Ecto neural progenitor cell (in vitro differentiated cells): Measurements from ENCODE around the gene ARPP19.
"Not testable (repeated sequence)": the region's sequence is repeated elsewhere in the genome, so short reads cannot be mapped to it uniquely, and the experiment has no call there.

Experiments
- DNase-seq: peaks from one replicate; pipeline ENCODE4 v3.0.0-alpha.2; 2018; ENCODE audit warnings: low spot score

ARPP19 gene

DNA sequence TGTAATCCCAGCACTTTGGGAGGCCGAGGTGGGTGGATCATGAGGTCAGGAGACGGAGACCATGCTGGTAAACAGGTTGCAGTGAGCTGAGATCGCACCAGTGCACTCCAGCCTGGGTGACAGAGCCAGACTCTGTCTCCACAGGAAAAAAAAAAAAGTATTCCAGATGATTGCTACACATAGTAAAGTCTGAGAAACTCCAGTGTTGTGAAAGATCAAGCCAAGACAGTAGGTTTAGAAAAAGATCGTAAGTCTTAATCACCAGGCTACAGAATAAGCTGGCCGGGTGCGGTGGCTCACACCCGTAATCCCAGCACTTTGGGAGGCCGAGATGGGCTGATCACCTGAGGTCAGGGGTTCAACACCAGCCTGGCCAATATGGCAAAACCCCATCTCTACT lies 56.0 kb downstream of the ARPP19 start:
- DNase-seq: not testable (repeated sequence)

DNA sequence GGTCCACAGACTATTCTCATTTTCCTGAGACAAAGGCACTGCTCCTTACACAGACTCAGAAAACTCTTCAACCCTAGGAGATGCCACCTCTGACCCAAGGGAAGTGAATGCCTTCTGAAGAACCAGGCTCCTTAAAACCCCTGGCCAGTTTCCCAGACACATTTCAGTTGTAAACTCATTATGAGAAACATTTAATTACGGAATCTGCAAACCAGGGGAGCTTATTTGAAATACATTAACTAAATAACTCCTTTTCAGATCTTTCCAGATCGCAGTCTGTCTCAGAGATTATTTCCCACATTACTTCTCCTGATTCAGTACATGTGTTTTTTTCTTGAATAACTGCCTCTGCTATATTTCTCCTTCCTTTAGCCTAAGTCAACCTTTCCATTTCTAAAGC lies 57.7 kb downstream of the ARPP19 start:
- DNase-seq: no peak

DNA sequence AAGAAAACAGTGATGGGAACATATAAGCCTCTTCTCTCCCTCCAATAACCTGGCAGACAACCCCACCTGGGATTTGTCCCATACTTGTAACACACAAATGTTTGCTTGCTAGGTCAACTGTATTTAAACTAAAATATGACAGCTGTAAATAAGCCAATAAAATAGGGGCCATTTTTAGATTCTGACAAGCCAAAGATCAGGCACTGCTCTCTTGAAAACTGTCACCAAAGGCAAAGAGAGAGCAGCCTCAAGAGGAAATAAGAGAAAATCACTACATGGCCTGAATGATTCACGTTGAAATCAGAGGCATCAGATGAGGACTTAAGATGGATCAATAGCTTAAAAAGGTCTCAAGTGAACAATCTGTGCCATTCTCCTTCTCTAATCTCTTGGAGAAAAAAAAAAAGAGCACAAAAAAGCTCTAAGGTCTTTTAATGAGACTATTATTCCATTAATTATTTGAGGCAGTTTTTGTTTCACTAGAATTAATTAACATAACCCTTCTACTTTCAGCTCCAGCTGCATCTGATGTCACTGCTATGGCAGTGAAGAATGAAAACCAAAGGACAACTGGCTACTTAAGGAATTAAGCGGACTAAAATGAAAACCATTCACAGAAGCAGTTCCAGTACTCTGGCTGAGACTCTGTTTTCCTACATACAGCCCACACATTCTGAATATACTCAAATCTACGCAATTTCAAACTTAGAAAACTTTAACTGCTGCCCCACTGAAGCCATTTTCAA lies 59.2 kb downstream of the ARPP19 start:
- no peak for DNase-seq

DNA sequence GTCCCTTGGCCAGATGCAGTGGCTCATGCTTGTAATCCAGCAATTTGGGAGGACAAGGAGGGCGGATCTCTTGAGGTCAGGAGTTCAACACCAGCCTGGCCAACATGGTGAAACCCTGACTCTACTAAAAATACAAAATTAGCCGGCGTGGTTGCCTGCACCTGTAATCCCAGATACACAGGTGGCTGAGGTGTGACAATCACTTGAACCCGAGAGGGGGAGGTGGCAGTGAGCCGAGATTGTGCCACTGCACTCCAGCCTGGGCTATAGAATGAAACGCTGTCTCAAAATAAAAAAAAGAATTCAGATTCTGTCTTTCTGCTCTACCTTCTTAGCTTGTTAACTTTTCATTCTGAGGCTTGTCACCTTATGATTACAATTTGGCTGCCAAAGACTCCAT lies 62.3 kb downstream of the ARPP19 start:
- no peak for DNase-seq

DNA sequence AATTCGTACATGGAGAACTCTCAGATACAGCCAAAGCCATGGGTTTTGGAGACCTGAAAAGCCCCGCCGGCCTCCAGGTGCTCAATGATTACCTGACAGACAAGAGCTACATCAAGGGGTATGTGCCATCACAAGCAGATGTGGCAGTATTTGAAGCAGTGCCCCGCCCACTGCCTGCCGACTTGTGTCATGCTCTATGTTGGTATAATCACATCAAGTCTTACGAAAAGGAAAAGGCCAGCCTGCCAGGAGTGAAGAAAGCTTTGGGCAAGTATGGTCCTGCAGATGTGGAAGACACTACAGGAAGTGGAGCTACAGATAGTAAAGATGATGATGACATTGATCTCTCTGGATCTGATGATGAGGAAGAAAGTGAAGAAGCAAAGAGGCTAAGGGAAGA lies 63.7 kb downstream of the ARPP19 start:
- no peak for DNase-seq

DNA sequence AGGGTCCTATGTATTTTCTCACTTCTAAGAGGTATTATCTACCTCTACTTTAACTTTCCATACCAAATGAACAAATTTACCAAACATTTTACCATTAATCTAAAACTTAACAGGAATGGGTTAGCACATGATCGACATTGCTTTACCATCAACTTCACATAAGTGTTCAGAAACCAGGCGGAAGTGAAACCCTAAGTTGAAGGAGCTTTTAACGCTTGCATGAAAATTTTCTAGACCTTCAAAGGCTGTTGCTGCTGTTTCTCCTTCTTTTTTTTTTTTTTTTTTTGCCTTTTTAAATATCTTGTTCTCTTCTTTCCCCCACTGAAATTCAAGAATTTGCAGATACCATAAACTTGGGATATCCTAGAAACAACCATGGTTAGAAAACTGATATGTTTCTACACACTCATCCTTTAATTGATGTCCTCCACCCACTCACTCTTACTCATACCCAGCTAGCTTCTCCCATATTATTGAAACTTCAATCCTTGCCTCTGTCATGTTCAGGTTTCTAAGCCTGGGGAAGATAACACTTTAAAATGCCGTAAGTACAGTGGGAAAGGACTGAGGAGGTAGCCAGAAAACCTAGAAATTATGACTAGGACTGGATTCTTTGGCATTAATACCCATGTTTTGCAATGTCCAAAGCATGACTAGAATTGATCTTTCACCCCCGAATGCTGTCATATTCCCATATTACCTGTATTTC lies 64.9 kb downstream of the ARPP19 start:
- DNase-seq: no peak

DNA sequence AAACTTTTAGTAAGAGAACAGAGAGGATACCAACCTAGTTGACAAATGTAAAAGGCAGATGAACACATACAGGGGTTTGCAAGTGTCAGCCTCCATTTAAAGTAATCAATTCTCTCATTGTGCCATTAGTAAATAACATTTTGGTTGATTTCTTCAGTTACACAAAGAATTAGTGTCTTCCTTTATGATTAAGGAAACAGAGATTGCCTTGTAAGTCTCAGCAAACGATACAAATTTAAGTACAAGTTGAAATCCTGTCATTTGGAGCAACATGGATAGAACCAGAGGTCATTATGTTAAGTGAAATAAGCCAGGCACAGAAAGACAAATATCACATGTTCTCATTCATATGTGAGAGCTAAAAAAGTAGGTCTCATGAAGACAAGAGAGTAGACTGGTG lies 66.2 kb downstream of the ARPP19 start:
- no peak for DNase-seq

DNA sequence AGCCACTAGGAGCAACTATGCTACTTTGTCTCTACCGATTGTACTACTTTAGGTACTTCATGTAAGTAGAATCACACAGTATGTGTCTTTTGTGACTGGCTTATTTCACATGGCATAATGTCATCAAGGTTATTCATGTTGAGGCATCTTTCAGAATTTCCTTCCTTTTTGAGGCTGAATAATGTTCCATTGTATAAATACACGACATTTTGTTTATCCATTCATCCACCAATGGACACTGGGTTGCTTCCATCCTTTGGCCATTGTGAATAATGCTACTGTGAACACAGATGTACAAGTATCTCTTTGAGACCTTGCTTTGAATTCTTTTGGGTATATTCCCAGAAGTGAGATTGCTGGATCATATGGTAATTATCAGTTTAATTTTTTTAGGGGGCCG lies 69.3 kb downstream of the ARPP19 start:
- DNase-seq: no peak

DNA sequence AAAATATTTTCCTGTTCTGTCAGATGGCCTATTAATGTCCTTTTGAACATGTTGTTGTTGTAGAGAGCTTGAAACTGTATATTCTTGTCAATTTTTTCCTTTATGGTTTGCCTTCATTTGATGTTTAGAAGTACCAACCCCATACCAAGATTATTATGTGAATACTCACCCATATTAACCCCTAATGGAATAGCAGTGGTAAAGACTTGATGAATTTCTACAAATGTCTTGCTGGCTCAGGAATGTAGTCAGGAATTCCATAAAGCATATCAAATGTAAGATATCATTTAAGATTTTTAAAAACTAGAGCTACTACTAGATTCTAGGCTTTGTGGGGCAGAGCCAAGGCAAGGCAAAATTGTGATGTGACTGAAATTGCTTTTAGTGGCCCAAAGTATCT lies 70.1 kb downstream of the ARPP19 start:
- DNase-seq: no peak
